GM23338 (cell line): Measurements from ENCODE around the gene PLEKHD1. TPM values are rescaled to one million over a fixed set of nuclear protein-coding genes. Genes with fewer than 3 reads are reported as not detected.

ENCODE experiments used
- ATAC-seq: fragments of 200-7000 bp; cut with Tn5 transposase; 3 replicates; pipeline ENCODE4 v1.9.1; 2020
- DNase-seq: peaks from one replicate; pipeline ENCODE4 v3.0.0-alpha.2; 2015; ENCODE audit warnings: low spot score
- H2AFZ ChIP-seq: fragments of 200-600 bp; sonication (generic); 2 replicates; pipeline ENCODE4 v1.8.0; 2016; ENCODE audit warnings: antibody characterized with exemption, mild to moderate bottlenecking, moderate library complexity
- H3F3A ChIP-seq: fragments of 200-600 bp; sonication (generic); replicated peaks from 2 replicates; pipeline ENCODE4 v1.8.0; 2017; ENCODE audit warnings: antibody characterized with exemption, mixed run types, low read depth
- H3K27ac ChIP-seq: fragments of 200-600 bp; sonication (generic); 2 replicates; pipeline ENCODE4 v1.6.1; 2016; ENCODE audit warnings: low read depth
- H3K27me3 ChIP-seq: fragments of 200-600 bp; sonication (generic); 2 replicates; pipeline ENCODE4 v1.8.0; 2016; ENCODE audit warnings: mild to moderate bottlenecking, mixed run types, moderate library complexity; ENCODE audit not compliant: insufficient read depth
- H3K36me3 ChIP-seq: fragments of 200-600 bp; sonication (generic); 2 replicates; pipeline ENCODE4 v1.8.0; 2016; ENCODE audit warnings: mild to moderate bottlenecking; ENCODE audit not compliant: insufficient read depth
- H3K4me1 ChIP-seq: fragments of 200-600 bp; sonication (generic); 2 replicates; pipeline ENCODE4 v1.8.0; 2016; ENCODE audit warnings: mild to moderate bottlenecking, moderate library complexity; ENCODE audit not compliant: insufficient read depth
- H3K4me2 ChIP-seq: fragments of 200-600 bp; sonication (generic); 2 replicates; pipeline ENCODE4 v1.7.1; 2017; ENCODE audit warnings: mixed run types
- H3K4me3 ChIP-seq: fragments of 200-600 bp; sonication (generic); 2 replicates; pipeline ENCODE4 v1.6.1; 2016; ENCODE audit warnings: mixed run types
- H3K79me2 ChIP-seq: fragments of 200-600 bp; sonication (generic); replicated peaks from 2 replicates; pipeline ENCODE4 v1.8.0; 2017; ENCODE audit warnings: mild to moderate bottlenecking; ENCODE audit not compliant: insufficient read depth
- H3K9me2 ChIP-seq: fragments of 200-600 bp; sonication (generic); 2 replicates; pipeline ENCODE4 v1.8.0; 2017; ENCODE audit not compliant: insufficient read depth
- H4K20me1 ChIP-seq: fragments of 200-600 bp; sonication (generic); replicated peaks from 2 replicates; pipeline ENCODE4 v1.8.0; 2017; ENCODE audit warnings: mild to moderate bottlenecking; ENCODE audit not compliant: insufficient read depth
- H3K27ac Mint-ChIP-seq: 2 replicates; pipeline ENCODE4 v1.8.0; 2020; ENCODE audit warnings: inconsistent platforms, mild to moderate bottlenecking, moderate library complexity, mixed read lengths
- H3K27me3 Mint-ChIP-seq: 3 replicates; pipeline ENCODE4 v1.8.0; 2022; ENCODE audit warnings: low read depth, mild to moderate bottlenecking, moderate library complexity, mixed read lengths, inconsistent platforms; ENCODE audit not compliant: insufficient read depth, poor library complexity
- H3K36me3 Mint-ChIP-seq: 3 replicates; pipeline ENCODE4 v1.8.0; 2021; ENCODE audit warnings: low read depth, mild to moderate bottlenecking, inconsistent platforms, moderate library complexity, mixed read lengths
- H3K4me1 Mint-ChIP-seq: 3 replicates; pipeline ENCODE4 v1.8.0; 2020; ENCODE audit warnings: mild to moderate bottlenecking, inconsistent platforms, mixed read lengths
- H3K4me3 Mint-ChIP-seq: 3 replicates; pipeline ENCODE4 v1.8.0; 2021; ENCODE audit warnings: moderate library complexity, mild to moderate bottlenecking, inconsistent platforms, mixed read lengths
- H3K9me3 Mint-ChIP-seq: 3 replicates; pipeline ENCODE4 v1.8.0; 2020; ENCODE audit warnings: moderate library complexity, mild to moderate bottlenecking, inconsistent platforms, mixed read lengths
- CREB1 ChIP-seq: fragments of 250-450 bp; sonication (Bioruptor Pico); IDR thresholded peaks from 2 replicates; pipeline ENCODE4 v1.5.0; 2020; ENCODE audit warnings: low read depth, mild to moderate bottlenecking, moderate library complexity
- CTCF ChIP-seq, 2 experiments: fragments of 200-600 bp in 1 of 2; sonication (generic) in 1 of 2; conservative IDR thresholded peaks; 2 replicates each; pipeline versions ENCODE4 v1.5.1 to v1.6.1; 2016 to 2017; ENCODE audit warnings: antibody characterized with exemption in 2 of 2, low read depth in 2 of 2, mild to moderate bottlenecking in 2 of 2, moderate library complexity in 1 of 2
- ETS1 ChIP-seq: IDR thresholded peaks from 2 replicates; pipeline ENCODE4 v1.6.1; 2016; ENCODE audit warnings: antibody characterized with exemption
- EZH2 ChIP-seq: fragments of 200-600 bp; sonication (generic); IDR thresholded peaks from one replicate; pipeline ENCODE4 v1.8.0; 2017; ENCODE audit warnings: antibody characterized with exemption, mild to moderate bottlenecking, low read depth; ENCODE audit not compliant: unreplicated experiment
- JUNB ChIP-seq: IDR thresholded peaks from one replicate; pipeline ENCODE4 v1.6.1; 2016; ENCODE audit warnings: antibody characterized with exemption; ENCODE audit not compliant: unreplicated experiment
- POLR2AphosphoS5 ChIP-seq: IDR thresholded peaks from 2 replicates; pipeline ENCODE4 v1.6.1; 2016; ENCODE audit warnings: antibody characterized with exemption, low read depth
- STAT1 ChIP-seq: IDR thresholded peaks from one replicate; pipeline ENCODE4 v1.6.1; 2016; ENCODE audit warnings: antibody characterized with exemption; ENCODE audit not compliant: unreplicated experiment
- ZNF114 ChIP-seq: fragments of 250-450 bp; sonication (Bioruptor Pico); IDR thresholded peaks from 2 replicates; pipeline ENCODE4 v1.5.0; 2020; ENCODE audit warnings: mild to moderate bottlenecking, moderate library complexity
- ZNF331 ChIP-seq: fragments of 250-450 bp; sonication (Bioruptor Pico); IDR thresholded peaks from 2 replicates; pipeline ENCODE4 v1.5.0; 2020; ENCODE audit warnings: low read depth, mild to moderate bottlenecking, moderate library complexity
- polyA plus RNA-seq: library from polyadenylated mRNA; unstranded; fragments of >200 nt; fragmentation: Nextera tagmentation; extraction: Ambion mirVana; gene quantifications from 2 replicates; pipeline ENCODE4 v1.2.1, GENCODE V29; 2016
- total RNA-seq: library from RNA; depleted of rRNA; stranded (reverse); fragments of >200 nt; shearing (Covaris generic); gene quantifications from 2 replicates; pipeline ENCODE4 v1.2.3, GENCODE V29; 2014
- TF ChIP-seq, protein P1 (sequence below): IDR thresholded peaks from one replicate; pipeline ENCODE4 v1.6.1; 2018; ENCODE audit warnings: antibody characterized with exemption; ENCODE audit not compliant: unreplicated experiment

The PLEKHD1 gene
- total and polyA plus RNA-seq, 2 experiments from 2014 or later: 0.19 to 0.28 TPM

GRCh38 chr14:69441948-69442347 lies 42.6 kb upstream of the PLEKHD1 start:
- ATAC-seq (no peak), DNase-seq (no peak)
- H4K20me1 ChIP-seq: no peaks in the 10 kb centered on the region; the same call in 1 of the 2 replicates
- H3K4me1 ChIP-seq: peaks cover 13% of the 10 kb centered on the region; the same call in 1 of the 2 replicates
- no peak overlapping the region for H3K4me3 ChIP-seq
- no peaks in the 10 kb centered on the region for H3K36me3 ChIP-seq
- no peak overlapping the region for H3K27ac ChIP-seq
- H3K27me3 Mint-ChIP-seq: peaks cover 3% of the 10 kb centered on the region
- no peak overlapping the region for H3K4me3 Mint-ChIP-seq
- peaks cover 15% of the 10 kb centered on the region for H3K79me2 ChIP-seq
- H3K27ac Mint-ChIP-seq: peak overlapping the region; percentile 79
- H3F3A ChIP-seq: no peaks in the 10 kb centered on the region
- peaks cover 21% of the 10 kb centered on the region for H3K4me1 Mint-ChIP-seq
- TF ChIP-seq JUNB (no peak), CREB1 (CRISPR knock-in tag) (no peak), STAT1 (no peak), ZNF331 (CRISPR knock-in tag) (no peak), POLR2AphosphoS5 (no peak), ZNF114 (CRISPR knock-in tag) (no peak), CTCF (conservative IDR thresholded peaks at IDR 0.05; ENCODE audit: low read depth in 2 of 2) (no peak), EZH2 (no peak), ETS1 (no peak)
- TF ChIP-seq, protein P1, sequence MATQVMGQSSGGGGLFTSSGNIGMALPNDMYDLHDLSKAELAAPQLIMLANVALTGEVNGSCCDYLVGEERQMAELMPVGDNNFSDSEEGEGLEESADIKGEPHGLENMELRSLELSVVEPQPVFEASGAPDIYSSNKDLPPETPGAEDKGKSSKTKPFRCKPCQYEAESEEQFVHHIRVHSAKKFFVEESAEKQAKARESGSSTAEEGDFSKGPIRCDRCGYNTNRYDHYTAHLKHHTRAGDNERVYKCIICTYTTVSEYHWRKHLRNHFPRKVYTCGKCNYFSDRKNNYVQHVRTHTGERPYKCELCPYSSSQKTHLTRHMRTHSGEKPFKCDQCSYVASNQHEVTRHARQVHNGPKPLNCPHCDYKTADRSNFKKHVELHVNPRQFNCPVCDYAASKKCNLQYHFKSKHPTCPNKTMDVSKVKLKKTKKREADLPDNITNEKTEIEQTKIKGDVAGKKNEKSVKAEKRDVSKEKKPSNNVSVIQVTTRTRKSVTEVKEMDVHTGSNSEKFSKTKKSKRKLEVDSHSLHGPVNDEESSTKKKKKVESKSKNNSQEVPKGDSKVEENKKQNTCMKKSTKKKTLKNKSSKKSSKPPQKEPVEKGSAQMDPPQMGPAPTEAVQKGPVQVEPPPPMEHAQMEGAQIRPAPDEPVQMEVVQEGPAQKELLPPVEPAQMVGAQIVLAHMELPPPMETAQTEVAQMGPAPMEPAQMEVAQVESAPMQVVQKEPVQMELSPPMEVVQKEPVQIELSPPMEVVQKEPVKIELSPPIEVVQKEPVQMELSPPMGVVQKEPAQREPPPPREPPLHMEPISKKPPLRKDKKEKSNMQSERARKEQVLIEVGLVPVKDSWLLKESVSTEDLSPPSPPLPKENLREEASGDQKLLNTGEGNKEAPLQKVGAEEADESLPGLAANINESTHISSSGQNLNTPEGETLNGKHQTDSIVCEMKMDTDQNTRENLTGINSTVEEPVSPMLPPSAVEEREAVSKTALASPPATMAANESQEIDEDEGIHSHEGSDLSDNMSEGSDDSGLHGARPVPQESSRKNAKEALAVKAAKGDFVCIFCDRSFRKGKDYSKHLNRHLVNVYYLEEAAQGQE: no peak
- no peaks in the 10 kb centered on the region for H3K9me2 ChIP-seq
- H2AFZ ChIP-seq: no peak overlapping the region
- H3K9me3 Mint-ChIP-seq: no peaks in the 10 kb centered on the region
- no peak overlapping the region for H3K4me2 ChIP-seq
- H3K36me3 Mint-ChIP-seq: peaks cover 6% of the 10 kb centered on the region; the same call in 2 of the 3 replicates
- no peaks in the 10 kb centered on the region for H3K27me3 ChIP-seq
